Astrocyte of the spinal cord (primary cell): ENCODE results near the gene HDAC4.

Experiments used
- DNase-seq: peaks from one replicate; pipeline ENCODE4 v3.0.0; 2011; ENCODE audit warnings: low read depth, low spot score
- H3K4me3 ChIP-seq: 2 replicates; pipeline ENCODE4 v1.5.1; 2011; ENCODE audit warnings: low read depth, mild to moderate bottlenecking, low read length, moderate library complexity
- CTCF ChIP-seq: IDR thresholded peaks from 2 replicates; pipeline ENCODE4 v1.5.1; 2012; ENCODE audit warnings: low read depth, mild to moderate bottlenecking, low read length, inconsistent platforms
- in situ Hi-C: cut with HindIII; loops from 2 replicates; pipeline ENCODE4 v1.10.0; 2017; ENCODE audit warnings: low sequenced_read_pairs

The HDAC4 gene

GRCh38 chr2:239163688-239164334, 237.0 kb downstream of the HDAC4 start:
- H3K4me3 ChIP-seq, result no peak overlapping the region
- in situ Hi-C loops, result no loop called here
- DNase-seq, result no peak
- TF ChIP-seq CTCF, result no peak

DNA sequence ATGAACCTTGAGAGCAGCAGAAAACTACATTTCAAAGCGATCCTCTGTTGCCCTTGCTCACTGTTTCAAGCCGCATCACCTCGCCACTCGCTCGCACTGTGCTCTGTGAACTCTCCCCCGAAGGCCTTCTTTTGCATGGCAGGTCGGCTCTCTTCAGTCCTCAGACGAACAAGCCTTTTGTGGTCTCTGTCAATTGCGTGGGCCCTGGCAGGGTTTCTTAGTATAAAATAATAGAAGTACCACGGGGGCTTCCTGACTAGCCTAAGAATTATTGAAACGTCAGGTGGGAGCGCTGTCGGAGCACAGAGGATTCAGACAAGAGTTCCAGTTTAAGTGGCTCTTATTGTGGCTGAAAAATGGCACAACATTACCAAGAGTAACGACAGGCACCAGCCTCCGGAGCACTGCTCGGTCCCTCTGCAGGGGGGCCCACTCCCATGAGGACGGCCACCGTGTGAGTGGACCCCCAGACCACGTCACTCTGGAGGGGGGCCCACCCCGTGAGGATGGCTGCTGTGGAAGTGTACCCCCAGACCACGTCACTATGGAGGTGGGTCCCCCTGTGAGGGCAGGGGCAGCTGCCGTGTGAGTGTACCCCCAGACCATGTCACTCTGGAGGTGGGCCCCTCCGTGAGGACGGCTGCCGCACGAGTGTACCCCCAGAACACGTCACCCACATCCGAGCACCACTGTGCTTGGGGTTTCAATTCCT, 237.7 kb downstream of the HDAC4 start:
- DNase-seq, result no peak
- no peak overlapping the region for H3K4me3 ChIP-seq
- in situ Hi-C loops, result no loop called here
- no peak for TF ChIP-seq CTCF

DNA sequence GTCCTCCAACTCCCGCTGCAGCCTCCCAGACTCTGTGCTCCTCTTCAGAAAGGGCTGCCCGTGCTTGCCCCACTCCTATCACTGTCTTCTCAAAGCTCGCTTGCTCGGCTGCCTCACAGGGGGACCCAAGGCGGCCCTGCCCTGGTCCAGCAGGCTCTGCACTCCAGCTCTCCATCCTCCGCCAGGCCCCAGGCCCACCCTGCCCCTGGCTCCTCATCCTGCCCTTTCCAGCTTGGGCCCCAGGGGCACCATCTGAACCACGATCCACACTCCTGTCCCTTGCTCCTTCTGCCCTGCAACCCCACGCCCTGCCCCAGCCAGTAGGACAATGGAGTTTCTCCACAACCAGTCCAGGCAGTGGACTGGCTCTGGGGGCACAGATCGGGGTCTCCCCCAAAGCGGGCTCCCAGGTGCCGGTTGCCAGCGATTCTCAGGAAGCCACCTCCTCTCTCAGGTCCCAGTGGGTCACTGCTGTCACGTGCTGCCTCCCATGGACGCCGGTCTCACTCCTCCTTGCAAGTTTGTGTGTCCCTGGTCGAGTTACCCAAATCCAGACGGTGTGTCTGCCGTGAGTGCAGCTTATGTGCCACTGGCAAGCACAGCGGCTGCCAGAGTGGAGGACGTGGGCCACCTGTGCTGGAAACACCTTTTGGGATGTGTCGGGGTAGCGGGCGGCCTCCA, 238.5 kb downstream of the HDAC4 start:
- DNase-seq, result no peak
- TF ChIP-seq CTCF, result no peak
- in situ Hi-C loops, result no loop called here
- no peak overlapping the region for H3K4me3 ChIP-seq

DNA sequence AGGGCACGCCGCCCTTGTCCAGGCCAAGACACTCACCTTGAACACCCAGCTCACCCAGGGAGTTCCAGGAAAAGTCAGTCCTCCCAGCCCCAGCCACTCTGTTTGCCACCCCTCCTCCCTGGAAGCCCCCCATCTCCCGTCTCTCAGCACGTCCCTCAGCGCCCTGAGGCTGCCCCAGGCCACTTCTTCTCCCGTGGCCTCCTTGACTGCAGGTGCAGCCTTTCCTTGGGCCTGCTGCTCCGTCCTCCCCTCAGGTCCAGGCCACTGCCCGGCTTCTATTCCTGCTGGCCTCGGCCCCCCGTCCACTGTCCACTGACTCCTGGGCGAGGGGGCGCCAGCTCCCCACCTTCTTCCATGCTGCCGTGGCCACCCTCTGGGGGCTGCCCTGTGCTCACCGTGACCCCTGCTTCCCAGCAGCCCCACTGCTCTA, 239.1 kb downstream of the HDAC4 start:
- DNase-seq, result no peak
- H3K4me3 ChIP-seq, result no peak overlapping the region
- no peak for TF ChIP-seq CTCF
- in situ Hi-C loops, result no loop called here

- H3K4me3 ChIP-seq, result no peak overlapping the region
- TF ChIP-seq CTCF, result no peak
- no peak for DNase-seq
- in situ Hi-C loops, result no loop called here
These were observed 240.3 kb downstream of the HDAC4 start for GRCh38 chr2:239160226-239161143.

- in situ Hi-C loops, result no loop called here
- no peak overlapping the region for H3K4me3 ChIP-seq
- no peak for DNase-seq
- no peak for TF ChIP-seq CTCF
These were observed 241.3 kb downstream of the HDAC4 start for GRCh38 chr2:239159476-239159911.
